ENCODE measurements around the gene GEMIN4. TPM values are rescaled to one million over a fixed set of nuclear protein-coding genes. Genes with fewer than 3 reads are reported as not detected.

Gene GEMIN4
- total and polyA plus RNA-seq, 10 of the 15 experiments (the other 5 are each of a cell fraction or from before 2014, with no cell fraction given): 2.4 to 55.6 (median 34.5) TPM

GRCh38 chr17:740240-741017 is 11.6 kb downstream of the GEMIN4 start (continued):
- TF ChIP-seq STAT3 (IDR thresholded peaks at IDR 0.05; ENCODE audit: low read depth, low read length): no peak

- ChIA-PET SMC1A (ENCODE audit: uncharacterized antibody, unreplicated experiment) (no interaction called here), POLR2A (no interaction called here), RAD21 (ENCODE audit: unreplicated experiment) (interaction anchor here (1.3 kb wide), 1 partner anchor 13 kb away, joined by 3 read pairs; no protein-coding TSS in a partner anchor), CTCF (interaction anchor here (0.6 to 2.9 kb wide), 4 partner anchors 10 to 37 kb away, joined by 3 to 7 read pairs (median 4); no protein-coding TSS in a partner anchor)
- 93% methylated on average over 13 of the region's 13 CpGs for WGBS (ENCODE audit: insufficient coverage, insufficient replicate concordance, low lambda C conversion rate, missing lambda C conversion rate)
- Histone ChIP-seq H3K4me1 (ENCODE audit: control insufficient read depth, insufficient read depth, low read length) (peaks cover 16% of the 10 kb centered on the region), H3K4me2 (ENCODE audit: control insufficient read depth, insufficient read depth) (no peak overlapping the region), H2AFZ (ENCODE audit: control insufficient read depth, low read depth, low read length) (no peak overlapping the region), H4K20me1 (ENCODE audit: control insufficient read depth, insufficient read depth) (no peaks in the 10 kb centered on the region), H3K9me3 (replicated peaks; ENCODE audit: control insufficient read depth, insufficient read depth, low read length) (no peaks in the 10 kb centered on the region), H3K36me3 (ENCODE audit: control insufficient read depth in 2 of 2, insufficient read depth in 2 of 2, low read length in 1 of 2) (peaks cover 2 to 15% of the 10 kb centered on the region in 2 experiments; a peak in 3 of 4 replicates), H3K27me3 (replicated peaks in 1 of 2; ENCODE audit: control insufficient read depth in 2 of 2, insufficient read depth in 2 of 2, low read length in 1 of 2) (no peaks in the 10 kb centered on the region), H3K9ac (ENCODE audit: control insufficient read depth, insufficient read depth, low read length) (no peak overlapping the region), H3K79me2 (ENCODE audit: control insufficient read depth, insufficient read depth, low read length) (peaks cover 13% of the 10 kb centered on the region), H3K4me3 (no peak overlapping the region), H3K27ac (ENCODE audit: control insufficient read depth, insufficient read depth) (no peak overlapping the region)
- BruUV-seq (replicated peaks): no TSS peak
- no peak for ATAC-seq
- FAIRE-seq: no peak
- no peak for TF ChIP-seq KDM1A (IDR thresholded peaks at IDR 0.05; ENCODE audit: borderline replicate concordance)
- TF ChIP-seq CREM (IDR thresholded peaks at IDR 0.05; ENCODE audit: low read depth): no peak
- TF ChIP-seq LARP7 (IDR thresholded peaks at IDR 0.05): no peak
- no peak for TF ChIP-seq ETV6 (conservative IDR thresholded peaks at IDR 0.05 in 1 of 2, IDR thresholded peaks at IDR 0.05 in 1 of 2; ENCODE audit: borderline replicate concordance in 1 of 2, low read depth in 1 of 2)
- no peak for TF ChIP-seq RAD51 (IDR thresholded peaks at IDR 0.05)
- TF ChIP-seq IKZF2 (IDR thresholded peaks at IDR 0.05): no peak
- no peak for TF ChIP-seq JUND (IDR thresholded peaks at IDR 0.05; ENCODE audit: low read depth, low read length)
- TF ChIP-seq PRDM15 (CRISPR knock-in tag; IDR thresholded peaks at IDR 0.05): no peak
- TF ChIP-seq CBX5 (IDR thresholded peaks at IDR 0.05; ENCODE audit: low read depth): no peak
- intact Hi-C loops (cut with micrococcal nuclease; ENCODE audit: unreplicated experiment) (no loop called here), in situ Hi-C loops (cut with MboI) (no loop called here)
- no peak for DNase-seq (ENCODE audit: low read depth, low spot score)
Measured at GRCh38 chr17:737561-738113, 14.4 kb downstream of the GEMIN4 start.
